Upper lobe of right lung (tissue), 1 donor: ENCODE data around the gene SLC25A2. TPM values are rescaled to one million over a fixed set of nuclear protein-coding genes. Genes with fewer than 3 reads are reported as not detected.
"Not testable (repeated sequence)": the region's sequence is repeated elsewhere in the genome, so short reads cannot be mapped to it uniquely, and the experiment has no call there.

ENCODE experiments used
- ATAC-seq: fragments of 200-7000 bp; cut with Tn5 transposase; one replicate; pipeline ENCODE4 v1.9.1; 2020; ENCODE audit warnings: mild to moderate bottlenecking, moderate library complexity
- DNase-seq: peaks from one replicate; pipeline ENCODE4 v3.0.0-alpha.2; 2020
- H3K27ac ChIP-seq: fragments of 200-600 bp; one replicate; pipeline ENCODE4 v1.8.0; 2022
- H3K27me3 ChIP-seq: fragments of 200-600 bp; one replicate; pipeline ENCODE4 v1.8.0; 2022; ENCODE audit warnings: mild to moderate bottlenecking
- H3K36me3 ChIP-seq: fragments of 200-600 bp; one replicate; pipeline ENCODE4 v1.8.0; 2022
- H3K4me1 ChIP-seq: fragments of 200-600 bp; one replicate; pipeline ENCODE4 v1.8.0; 2022
- H3K4me3 ChIP-seq: fragments of 200-600 bp; one replicate; pipeline ENCODE4 v1.8.0; 2022; ENCODE audit warnings: mild to moderate bottlenecking
- H3K9me3 ChIP-seq: fragments of 200-600 bp; one replicate; pipeline ENCODE4 v1.8.0; 2022
- intact Hi-C: fragments of 100-400 bp; cut with DNase I; formaldehyde crosslinking; loops from one replicate; pipeline ENCODE4 v1.11.0; 2022
- total RNA-seq: library from RNA; stranded (reverse); fragmentation: NEBNext Ultra II Directional; extraction: Animal tissue kit (Norgen Biotek cat#: 25700); gene quantifications from one replicate; pipeline ENCODE4 v1.2.1, GENCODE V29; 2021
- TF ChIP-seq, protein P1 (sequence below): fragments of 200-600 bp; IDR thresholded peaks from one replicate; pipeline ENCODE4 v1.8.0; 2022; ENCODE audit warnings: antibody characterized with exemption
- donor health status: DM: no; HTN: yes; CAD: no; lungs with severe emphysema.

Gene SLC25A2
- total RNA-seq, 1 donor from 2014 or later: 0.64 TPM

DNA sequence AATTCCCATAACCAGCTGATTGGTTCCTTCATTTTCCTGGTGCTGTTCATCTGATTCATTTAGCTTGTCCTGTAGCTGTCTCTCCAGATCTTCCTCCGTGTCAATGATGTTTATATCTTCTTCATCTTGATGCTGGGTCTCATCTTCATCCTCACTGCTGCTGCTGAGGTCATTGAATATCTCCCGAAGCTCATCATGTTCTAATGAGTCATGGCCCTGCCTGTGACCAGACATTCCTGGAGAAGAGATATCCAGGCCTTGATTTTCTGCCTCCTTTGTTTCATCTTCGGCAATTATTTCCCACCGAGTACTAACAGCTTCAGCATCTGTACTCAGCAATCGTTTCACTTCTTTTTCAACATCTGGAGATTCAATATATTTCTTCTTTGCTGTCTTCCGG, 15.4 kb upstream of the SLC25A2 start:
- no peak for DNase-seq
- intact Hi-C loops: no loop called here
- H3K27ac ChIP-seq: no peak overlapping the region
- peaks cover 61% of the 10 kb centered on the region for H3K9me3 ChIP-seq
- no peaks in the 10 kb centered on the region for H3K4me1 ChIP-seq
- H3K4me3 ChIP-seq: peak overlapping the region; percentile 79
- no peaks in the 10 kb centered on the region for H3K36me3 ChIP-seq
- H3K27me3 ChIP-seq: no peaks in the 10 kb centered on the region
- TF ChIP-seq, protein P1, sequence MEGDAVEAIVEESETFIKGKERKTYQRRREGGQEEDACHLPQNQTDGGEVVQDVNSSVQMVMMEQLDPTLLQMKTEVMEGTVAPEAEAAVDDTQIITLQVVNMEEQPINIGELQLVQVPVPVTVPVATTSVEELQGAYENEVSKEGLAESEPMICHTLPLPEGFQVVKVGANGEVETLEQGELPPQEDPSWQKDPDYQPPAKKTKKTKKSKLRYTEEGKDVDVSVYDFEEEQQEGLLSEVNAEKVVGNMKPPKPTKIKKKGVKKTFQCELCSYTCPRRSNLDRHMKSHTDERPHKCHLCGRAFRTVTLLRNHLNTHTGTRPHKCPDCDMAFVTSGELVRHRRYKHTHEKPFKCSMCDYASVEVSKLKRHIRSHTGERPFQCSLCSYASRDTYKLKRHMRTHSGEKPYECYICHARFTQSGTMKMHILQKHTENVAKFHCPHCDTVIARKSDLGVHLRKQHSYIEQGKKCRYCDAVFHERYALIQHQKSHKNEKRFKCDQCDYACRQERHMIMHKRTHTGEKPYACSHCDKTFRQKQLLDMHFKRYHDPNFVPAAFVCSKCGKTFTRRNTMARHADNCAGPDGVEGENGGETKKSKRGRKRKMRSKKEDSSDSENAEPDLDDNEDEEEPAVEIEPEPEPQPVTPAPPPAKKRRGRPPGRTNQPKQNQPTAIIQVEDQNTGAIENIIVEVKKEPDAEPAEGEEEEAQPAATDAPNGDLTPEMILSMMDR: no peak
- ATAC-seq: no peak

DNA sequence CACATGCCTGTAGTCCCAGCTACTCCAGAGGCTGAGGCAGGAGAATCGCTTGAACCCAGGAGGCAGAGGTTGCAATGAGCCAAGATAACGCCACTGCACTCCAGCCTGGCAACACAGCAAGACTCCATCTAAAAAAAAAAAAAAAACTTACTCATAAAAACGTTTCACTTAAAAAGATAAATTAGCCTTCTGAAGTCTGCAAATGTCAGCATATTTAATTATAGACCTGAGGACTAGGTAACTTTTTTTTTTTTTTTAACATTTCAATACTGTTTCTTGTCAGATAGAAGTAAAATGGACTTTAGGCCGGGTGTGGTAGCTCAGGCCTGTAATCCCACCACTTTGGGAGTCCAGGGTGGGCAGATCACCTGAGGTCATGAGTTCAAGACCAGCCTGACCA, 13.1 kb upstream of the SLC25A2 start:
- H3K27me3 ChIP-seq, H3K27ac ChIP-seq, H3K4me3 ChIP-seq, DNase-seq, H3K36me3 ChIP-seq, ATAC-seq, intact Hi-C loops, H3K4me1 ChIP-seq: not testable (repeated sequence)
- peaks cover 83% of the 10 kb centered on the region for H3K9me3 ChIP-seq

DNA sequence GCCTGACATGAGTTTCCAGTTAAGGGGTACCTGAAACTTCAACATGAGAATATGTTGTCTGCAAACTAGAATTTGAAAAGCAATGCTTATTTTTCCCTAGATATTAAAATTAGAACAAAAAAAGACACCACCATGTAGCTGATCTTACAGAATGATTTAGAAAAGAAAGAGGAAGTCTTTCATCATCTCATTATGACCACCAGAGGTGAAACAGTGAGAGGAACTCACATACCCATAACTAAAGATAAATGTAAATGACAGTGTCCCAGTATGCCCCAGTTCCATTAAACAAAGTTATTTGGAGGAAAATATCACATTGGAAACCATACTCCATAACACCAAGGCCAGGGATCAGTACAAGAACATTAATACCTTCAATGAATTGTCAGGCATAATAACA, 9.9 kb upstream of the SLC25A2 start:
- no peak overlapping the region for H3K27ac ChIP-seq
- H3K4me3 ChIP-seq: no peak overlapping the region
- no peaks in the 10 kb centered on the region for H3K36me3 ChIP-seq
- DNase-seq (no peak), ATAC-seq (no peak)
- peaks cover 81% of the 10 kb centered on the region for H3K9me3 ChIP-seq
- intact Hi-C loops: no loop called here
- TF ChIP-seq, protein P1: no peak
- H3K27me3 ChIP-seq: no peaks in the 10 kb centered on the region
- no peaks in the 10 kb centered on the region for H3K4me1 ChIP-seq

DNA sequence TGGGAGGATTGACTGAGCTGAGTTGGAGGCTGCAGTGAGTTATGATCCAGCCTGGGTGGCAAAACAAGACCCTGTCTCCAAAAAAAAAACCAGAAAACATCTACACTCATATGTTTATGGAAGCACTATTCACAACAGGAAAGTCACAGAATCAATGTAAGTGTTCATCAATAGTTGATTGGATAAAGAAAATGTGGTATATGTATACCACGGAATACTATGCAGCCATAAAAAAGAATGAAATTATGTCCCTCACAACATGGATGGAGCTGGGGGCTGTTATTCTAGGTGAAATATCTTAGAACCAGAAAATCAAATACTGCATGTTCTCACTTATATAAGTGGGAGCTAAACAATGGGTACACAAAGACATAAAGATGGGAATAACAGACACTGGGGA, 2.8 kb upstream of the SLC25A2 start:
- Histone ChIP-seq H3K4me3 (no peak overlapping the region), H3K4me1 (no peaks in the 10 kb centered on the region), H3K36me3 (no peaks in the 10 kb centered on the region), H3K27me3 (no peaks in the 10 kb centered on the region), H3K27ac (no peak overlapping the region), H3K9me3 (peaks cover 43% of the 10 kb centered on the region)
- DNase-seq (no peak), ATAC-seq (no peak)
- TF ChIP-seq, protein P1: no peak
- intact Hi-C loops: no loop called here

DNA sequence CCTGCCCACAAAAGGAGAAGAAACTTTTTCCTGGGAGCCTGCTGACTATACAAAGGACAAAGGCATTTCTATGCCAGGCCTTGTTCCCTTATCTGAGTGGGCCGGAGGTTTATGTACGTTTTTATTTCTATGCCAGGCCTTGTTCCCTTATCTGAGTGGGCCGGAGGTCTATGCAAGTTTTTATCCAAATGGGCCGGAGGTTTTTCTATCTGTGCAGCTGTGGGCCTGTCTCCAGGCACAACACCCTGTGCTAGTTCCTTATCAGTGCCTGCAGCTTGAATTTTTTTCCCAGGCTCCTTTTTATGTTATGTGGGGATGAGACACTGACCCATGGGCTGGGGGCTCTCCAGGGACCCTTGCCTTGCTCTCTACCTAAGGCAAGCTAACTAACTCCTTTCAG, 5.5 kb downstream of the SLC25A2 start:
- Histone ChIP-seq H3K27me3 (no peaks in the 10 kb centered on the region), H3K4me1 (no peaks in the 10 kb centered on the region), H3K9me3 (peaks cover 68% of the 10 kb centered on the region), H3K27ac (no peak overlapping the region), H3K36me3 (no peaks in the 10 kb centered on the region), H3K4me3 (no peak overlapping the region)
- ATAC-seq: no peak
- no peak for DNase-seq
- TF ChIP-seq, protein P1: no peak
- intact Hi-C loops: no loop called here

DNA sequence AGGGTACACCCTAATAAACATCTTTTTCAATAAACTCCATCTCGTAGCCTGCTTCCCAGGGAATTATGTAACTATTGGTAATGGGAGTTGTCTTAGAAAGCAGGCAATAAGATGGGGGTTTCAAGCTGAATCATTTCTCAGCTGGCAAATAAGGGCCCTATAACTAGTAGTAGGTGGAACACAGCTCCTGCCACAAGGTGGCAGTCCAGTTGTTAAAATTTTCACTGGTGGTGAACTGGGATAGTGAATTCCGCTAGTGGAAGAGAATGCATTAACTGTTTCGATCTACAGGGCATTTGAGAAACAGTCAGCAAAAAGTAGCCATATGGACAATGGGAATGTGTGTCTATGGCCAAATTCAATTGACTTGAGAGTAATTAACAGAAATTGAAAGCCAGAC, 30.9 kb downstream of the SLC25A2 start:
- DNase-seq (no peak), ATAC-seq (no peak)
- Histone ChIP-seq H3K4me3 (no peak overlapping the region), H3K27ac (no peak overlapping the region), H3K27me3 (no peaks in the 10 kb centered on the region), H3K36me3 (no peaks in the 10 kb centered on the region), H3K9me3 (peaks cover 58% of the 10 kb centered on the region), H3K4me1 (no peaks in the 10 kb centered on the region)
- TF ChIP-seq, protein P1: no peak
- intact Hi-C loops: no loop called here
